ENCODE results near the gene NNMT. TPM values are rescaled to one million over a fixed set of nuclear protein-coding genes. Genes with fewer than 3 reads are reported as not detected.

NNMT gene
- total and polyA plus RNA-seq, 2 donors (not counting 3 experiments of a cell fraction or from before 2014, with no cell fraction given) = 330 to 454 TPM

- peaks cover 0 to 7% of the 10 kb centered on the region in 2 experiments for H3K36me3 ChIP-seq (ENCODE audit: control insufficient read depth in 2 of 2, extremely low read depth in 1 of 2, insufficient read depth in 2 of 2, low read length in 2 of 2)
Observed at GRCh38 chr11:114255289-114255688, 40.9 kb upstream of the NNMT start.

More at GRCh38 chr11:114255289-114255688, 40.9 kb upstream of the NNMT start:
- Histone ChIP-seq H2AFZ (ENCODE audit: low read depth, low read length) (no peak overlapping the region), H3K27ac (ENCODE audit: insufficient read depth, low read depth, low read length) (no peak overlapping the region), H4K20me1 (replicated peaks; ENCODE audit: control insufficient read depth, extremely low read depth, insufficient read depth, low read length) (no peaks in the 10 kb centered on the region), H3K27me3 (ENCODE audit: control insufficient read depth in 2 of 2, insufficient read depth in 2 of 2, low read length in 2 of 2) (no peaks in the 10 kb centered on the region), H3K9me3 (replicated peaks; ENCODE audit: control insufficient read depth, insufficient read depth, low read length) (no peaks in the 10 kb centered on the region), H3K4me1 (ENCODE audit: control insufficient read depth, extremely low read depth, insufficient read depth, low read length) (no peaks in the 10 kb centered on the region), H3K4me2 (ENCODE audit: insufficient read depth, low read length) (no peak overlapping the region), H3K9ac (replicated peaks; ENCODE audit: extremely low read depth, insufficient read depth, low read length) (no peak overlapping the region), H3K79me2 (ENCODE audit: control insufficient read depth, insufficient read depth, low read length) (no peaks in the 10 kb centered on the region), H3K9me1 (replicated peaks; ENCODE audit: control insufficient read depth, extremely low read depth, insufficient read depth, low read length) (no peaks in the 10 kb centered on the region), H3K4me3 (replicated peaks in 1 of 3; ENCODE audit: insufficient read depth in 1 of 3, low read depth in 1 of 3, low read length in 3 of 3) (no peak overlapping the region)
- CTCF ChIA-PET = interaction anchor here (11.9 kb wide), 1 partner anchor 260 kb away, joined by 539 read pairs; no protein-coding TSS in a partner anchor
- POLR2A ChIA-PET = no interaction called here
- BruUV-seq (replicated peaks) = no TSS peak
- no peak for DNase-seq (ENCODE audit: low read depth, low spot score)
- no peak for FAIRE-seq
- intact Hi-C loops (cut with micrococcal nuclease) = no loop called here
- TF ChIP-seq POLR2A (IDR thresholded peaks at IDR 0.05; ENCODE audit: low read depth, low read length) (no peak), MAX (IDR thresholded peaks at IDR 0.05; ENCODE audit: insufficient read depth, insufficient read length) (no peak), GATA2 (IDR thresholded peaks at IDR 0.05; ENCODE audit: insufficient read depth, insufficient read length, low read depth, low read length) (no peak), POLR2AphosphoS5 (IDR thresholded peaks at IDR 0.05; ENCODE audit: insufficient read depth, low read depth, low read length) (no peak), JUN (IDR thresholded peaks at IDR 0.05; ENCODE audit: borderline replicate concordance, insufficient read depth, insufficient read length, low read depth) (no peak), MYC (IDR thresholded peaks at IDR 0.05; ENCODE audit: low read depth, low read length) (no peak), EZH2 (IDR thresholded peaks at IDR 0.05; ENCODE audit: borderline replicate concordance, low read depth, low read length, severe bottlenecking) (no peak), FOS (IDR thresholded peaks at IDR 0.05; ENCODE audit: borderline replicate concordance, insufficient read depth, low read length) (no peak)
- TF ChIP-seq, protein P1, sequence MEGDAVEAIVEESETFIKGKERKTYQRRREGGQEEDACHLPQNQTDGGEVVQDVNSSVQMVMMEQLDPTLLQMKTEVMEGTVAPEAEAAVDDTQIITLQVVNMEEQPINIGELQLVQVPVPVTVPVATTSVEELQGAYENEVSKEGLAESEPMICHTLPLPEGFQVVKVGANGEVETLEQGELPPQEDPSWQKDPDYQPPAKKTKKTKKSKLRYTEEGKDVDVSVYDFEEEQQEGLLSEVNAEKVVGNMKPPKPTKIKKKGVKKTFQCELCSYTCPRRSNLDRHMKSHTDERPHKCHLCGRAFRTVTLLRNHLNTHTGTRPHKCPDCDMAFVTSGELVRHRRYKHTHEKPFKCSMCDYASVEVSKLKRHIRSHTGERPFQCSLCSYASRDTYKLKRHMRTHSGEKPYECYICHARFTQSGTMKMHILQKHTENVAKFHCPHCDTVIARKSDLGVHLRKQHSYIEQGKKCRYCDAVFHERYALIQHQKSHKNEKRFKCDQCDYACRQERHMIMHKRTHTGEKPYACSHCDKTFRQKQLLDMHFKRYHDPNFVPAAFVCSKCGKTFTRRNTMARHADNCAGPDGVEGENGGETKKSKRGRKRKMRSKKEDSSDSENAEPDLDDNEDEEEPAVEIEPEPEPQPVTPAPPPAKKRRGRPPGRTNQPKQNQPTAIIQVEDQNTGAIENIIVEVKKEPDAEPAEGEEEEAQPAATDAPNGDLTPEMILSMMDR (IDR thresholded peaks at IDR 0.05; ENCODE audit: extremely low read depth in 1 of 2, insufficient read depth in 1 of 2, low read depth in 1 of 2, low read length in 2 of 2) = no peak
- dilution Hi-C loops (cut with MboI; ENCODE audit: extremely low pct_ligation_motif_present, low sequenced_read_pairs) = loop anchor here (25.0 kb wide), 1 partner anchor 218 kb away; no protein-coding TSS in a partner anchor

Data from endothelial cell of umbilical vein (primary cell).